ENCODE measurements around the gene IPPK.

IPPK gene

DNA sequence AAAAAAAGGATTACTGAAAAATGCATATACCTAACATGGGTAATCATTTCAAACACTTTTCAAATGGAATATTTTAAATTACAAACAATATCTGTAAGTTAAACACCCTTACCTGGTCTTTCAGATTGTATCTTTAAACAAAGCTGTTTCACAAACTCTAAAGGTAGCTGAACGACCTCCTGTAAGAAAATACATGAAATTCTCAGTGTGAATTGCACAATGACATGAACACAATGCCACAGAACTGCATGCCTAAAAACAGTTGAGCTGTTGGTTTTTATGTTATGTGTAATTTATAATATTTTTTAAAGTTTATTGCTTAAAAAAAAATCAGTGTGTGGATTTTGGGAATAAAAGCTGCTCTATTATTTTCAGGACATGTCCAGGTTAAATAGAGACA, 17.5 kb downstream of the IPPK start:
- TF ChIP-seq, protein P1, sequence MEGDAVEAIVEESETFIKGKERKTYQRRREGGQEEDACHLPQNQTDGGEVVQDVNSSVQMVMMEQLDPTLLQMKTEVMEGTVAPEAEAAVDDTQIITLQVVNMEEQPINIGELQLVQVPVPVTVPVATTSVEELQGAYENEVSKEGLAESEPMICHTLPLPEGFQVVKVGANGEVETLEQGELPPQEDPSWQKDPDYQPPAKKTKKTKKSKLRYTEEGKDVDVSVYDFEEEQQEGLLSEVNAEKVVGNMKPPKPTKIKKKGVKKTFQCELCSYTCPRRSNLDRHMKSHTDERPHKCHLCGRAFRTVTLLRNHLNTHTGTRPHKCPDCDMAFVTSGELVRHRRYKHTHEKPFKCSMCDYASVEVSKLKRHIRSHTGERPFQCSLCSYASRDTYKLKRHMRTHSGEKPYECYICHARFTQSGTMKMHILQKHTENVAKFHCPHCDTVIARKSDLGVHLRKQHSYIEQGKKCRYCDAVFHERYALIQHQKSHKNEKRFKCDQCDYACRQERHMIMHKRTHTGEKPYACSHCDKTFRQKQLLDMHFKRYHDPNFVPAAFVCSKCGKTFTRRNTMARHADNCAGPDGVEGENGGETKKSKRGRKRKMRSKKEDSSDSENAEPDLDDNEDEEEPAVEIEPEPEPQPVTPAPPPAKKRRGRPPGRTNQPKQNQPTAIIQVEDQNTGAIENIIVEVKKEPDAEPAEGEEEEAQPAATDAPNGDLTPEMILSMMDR (IDR thresholded peaks at IDR 0.05) = no peak

DNA sequence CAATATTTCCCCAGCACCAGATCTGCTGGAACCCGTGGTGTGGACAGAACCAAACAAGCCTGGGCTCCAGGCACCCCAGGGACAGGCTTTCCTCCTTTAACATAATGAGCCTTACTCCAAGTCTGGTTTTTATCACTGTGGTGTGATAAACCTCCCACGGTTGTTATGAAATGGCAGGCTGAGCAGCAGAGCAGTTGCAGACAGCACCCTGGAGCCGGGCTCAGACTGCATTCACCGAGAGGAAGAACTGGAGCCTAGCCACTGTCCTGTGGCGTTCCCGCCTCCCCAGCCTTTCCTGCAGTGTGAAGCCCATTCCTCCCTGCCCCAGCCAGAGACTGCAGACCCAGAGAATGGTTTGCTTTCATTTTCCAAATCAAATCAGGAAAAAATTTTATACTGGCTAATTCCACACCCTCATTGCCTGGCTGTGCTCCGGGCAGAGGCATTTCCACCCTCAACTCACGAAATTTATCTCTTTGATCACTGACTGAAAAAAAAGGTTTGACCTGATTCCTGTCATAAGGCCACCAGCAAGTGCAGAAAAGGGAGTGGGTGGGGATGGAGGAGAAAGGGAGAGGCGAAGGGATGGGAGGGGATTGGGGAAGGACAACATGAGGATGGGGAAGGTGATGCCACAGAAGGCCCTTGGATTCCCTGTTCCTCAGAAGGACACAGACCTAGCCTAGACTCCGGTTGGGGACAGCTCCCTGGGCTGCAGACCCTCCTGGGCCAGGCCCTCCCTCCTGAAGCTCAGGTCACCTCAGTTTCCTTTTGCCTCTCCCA, 18.9 kb downstream of the IPPK start:
- TF ChIP-seq, protein P1 (IDR thresholded peaks at IDR 0.05) = no peak

- TF ChIP-seq, protein P1 (IDR thresholded peaks at IDR 0.05) = no peak
These were observed 19.6 kb downstream of the IPPK start for GRCh38 chr9:92650296-92650695.

GRCh38 chr9:92649007-92649406, 20.9 kb downstream of the IPPK start:
- TF ChIP-seq, protein P1 (IDR thresholded peaks at IDR 0.05) = no peak

- TF ChIP-seq, protein P1 (IDR thresholded peaks at IDR 0.05) = no peak
These were observed 21.4 kb downstream of the IPPK start for GRCh38 chr9:92648474-92648971.

DNA sequence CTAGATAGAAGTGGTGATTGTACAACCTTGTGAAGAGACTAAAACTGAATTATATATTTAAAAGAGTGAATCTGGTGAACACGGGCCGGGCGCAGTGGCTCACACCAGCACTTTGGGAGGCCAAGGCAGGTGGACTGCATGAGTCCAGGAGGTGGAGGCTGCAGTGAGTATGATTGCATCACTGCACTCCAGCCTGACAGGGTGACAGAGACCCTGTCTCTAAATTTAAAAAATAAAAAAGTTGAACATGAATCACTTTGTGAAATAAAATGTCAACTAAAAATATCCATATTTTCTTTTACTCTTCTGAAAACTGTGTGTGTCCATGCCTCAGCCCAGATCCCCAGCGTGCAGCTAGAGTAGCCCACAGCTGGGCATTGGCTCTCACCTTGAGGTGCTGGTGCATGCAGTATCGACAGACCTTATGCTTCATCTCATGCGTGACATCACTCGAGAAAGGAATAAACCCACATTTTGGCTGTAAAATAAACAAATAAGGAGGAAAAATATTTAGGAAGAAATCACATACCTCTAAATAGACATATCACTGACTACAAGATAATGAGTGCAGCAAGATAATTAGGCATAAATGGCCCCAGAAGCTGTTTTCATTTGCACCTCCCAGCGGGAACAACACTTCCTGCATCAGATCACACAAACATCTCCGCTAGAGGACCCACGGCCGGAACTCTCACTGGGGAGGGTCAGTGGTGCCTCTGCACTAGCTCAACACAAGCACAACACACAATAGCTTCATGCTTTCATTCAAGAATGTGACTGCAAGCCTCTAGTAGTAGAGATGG, 22.1 kb downstream of the IPPK start:
- TF ChIP-seq, protein P1 (IDR thresholded peaks at IDR 0.05) = no peak

DNA sequence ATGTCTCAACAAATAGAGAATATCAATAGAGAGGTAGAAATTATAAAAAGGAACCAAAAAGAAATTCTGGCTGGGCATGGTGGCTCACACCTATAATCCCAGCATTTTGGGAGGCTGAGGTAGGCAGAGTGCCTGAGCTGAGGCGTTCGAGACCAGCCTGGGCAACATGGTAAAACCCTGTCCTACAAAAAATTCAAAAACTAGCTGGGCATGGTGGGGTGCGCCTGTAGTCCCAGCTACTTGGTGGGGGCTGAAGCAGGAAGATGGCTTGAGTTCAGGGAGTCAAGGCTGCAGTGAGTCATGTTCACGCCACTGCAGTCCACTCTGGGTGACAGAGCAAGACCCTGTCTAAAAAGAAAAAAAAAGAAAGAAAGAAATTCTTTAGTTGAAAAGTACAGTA, 24.9 kb downstream of the IPPK start:
- TF ChIP-seq, protein P1 (IDR thresholded peaks at IDR 0.05) = no peak
